ENCODE data around the gene ALDH9A1.
A peak's percentile ranks its signal among the peaks of the same experiment; 100 is the strongest.
"Not testable (repeated sequence)": the region's sequence is repeated elsewhere in the genome, so short reads cannot be mapped to it uniquely, and the experiment has no call there.

The ALDH9A1 gene

GRCh38 chr1:165707984-165708706 is 9.8 kb upstream of the ALDH9A1 start:
- Histone ChIP-seq H3K4me1 (ENCODE audit: insufficient read depth, low read length, poor library complexity, severe bottlenecking) (no peaks in the 10 kb centered on the region), H2AFZ (ENCODE audit: low read length) (no peak overlapping the region), H3K4me2 (ENCODE audit: low read depth, low read length, poor library complexity, severe bottlenecking) (no peak overlapping the region), H3F3A (ENCODE audit: low read depth) (no peaks in the 10 kb centered on the region), H4K20me1 (ENCODE audit: insufficient read depth, low read length, poor library complexity, severe bottlenecking) (no peaks in the 10 kb centered on the region), H3K79me2 (ENCODE audit: insufficient read depth, low read length) (no peaks in the 10 kb centered on the region), H3K27me3 (ENCODE audit: insufficient read depth, low read length, poor library complexity, severe bottlenecking) (no peaks in the 10 kb centered on the region), H3K4me3 (ENCODE audit: low read length, poor library complexity, severe bottlenecking) (no peak overlapping the region), H3K36me3 (ENCODE audit: insufficient read depth, low read length) (no peaks in the 10 kb centered on the region), H3K9ac (ENCODE audit: low read depth, low read length, poor library complexity, severe bottlenecking) (no peak overlapping the region), H3K9me2 (replicated peaks; ENCODE audit: low read depth, low read length) (no peaks in the 10 kb centered on the region), H3K9me3 (ENCODE audit: insufficient read depth, low read depth, low read length) (no peaks in the 10 kb centered on the region)
- TF ChIP-seq CTCF (conservative IDR thresholded peaks at IDR 0.05; ENCODE audit: low read length) (no peak), EZH2phosphoT487 (IDR thresholded peaks at IDR 0.05; ENCODE audit: borderline replicate concordance) (no peak)

GRCh38 chr1:165703648-165704047 is 5.3 kb upstream of the ALDH9A1 start:
- no peak overlapping the region for H3K4me2 ChIP-seq (ENCODE audit: low read depth, low read length, poor library complexity, severe bottlenecking)
- no peaks in the 10 kb centered on the region; the same call in 1 of the 2 replicates for H3K79me2 ChIP-seq (ENCODE audit: insufficient read depth, low read length)
- no peak overlapping the region for H2AFZ ChIP-seq (ENCODE audit: low read length)
- no peaks in the 10 kb centered on the region; the same call in 1 of the 2 replicates for H3F3A ChIP-seq (ENCODE audit: low read depth)
- H3K36me3 ChIP-seq (ENCODE audit: insufficient read depth, low read length), result no peaks in the 10 kb centered on the region
- H3K27me3 ChIP-seq (ENCODE audit: insufficient read depth, low read length, poor library complexity, severe bottlenecking), result no peaks in the 10 kb centered on the region
- H3K4me3 ChIP-seq (ENCODE audit: low read length, poor library complexity, severe bottlenecking), result no peak overlapping the region
- no peak for TF ChIP-seq EZH2phosphoT487 (IDR thresholded peaks at IDR 0.05; ENCODE audit: borderline replicate concordance)
- TF ChIP-seq CTCF (conservative IDR thresholded peaks at IDR 0.05; ENCODE audit: low read length), result no peak
- H3K4me1 ChIP-seq (ENCODE audit: insufficient read depth, low read length, poor library complexity, severe bottlenecking), result peaks cover 10% of the 10 kb centered on the region
- no peak overlapping the region for H3K9ac ChIP-seq (ENCODE audit: low read depth, low read length, poor library complexity, severe bottlenecking)
- no peaks in the 10 kb centered on the region for H4K20me1 ChIP-seq (ENCODE audit: insufficient read depth, low read length, poor library complexity, severe bottlenecking)
- no peaks in the 10 kb centered on the region for H3K9me3 ChIP-seq (ENCODE audit: insufficient read depth, low read depth, low read length)
- H3K9me2 ChIP-seq (replicated peaks; ENCODE audit: low read depth, low read length), result no peaks in the 10 kb centered on the region

- not testable (repeated sequence) for H3K4me3 ChIP-seq (ENCODE audit: low read length, poor library complexity, severe bottlenecking); H3K36me3 ChIP-seq (ENCODE audit: insufficient read depth, low read length); H3K9me3 ChIP-seq (ENCODE audit: insufficient read depth, low read depth, low read length); H3K9me2 ChIP-seq (replicated peaks; ENCODE audit: low read depth, low read length); H4K20me1 ChIP-seq (ENCODE audit: insufficient read depth, low read length, poor library complexity, severe bottlenecking); H3K79me2 ChIP-seq (ENCODE audit: insufficient read depth, low read length); H3K4me2 ChIP-seq (ENCODE audit: low read depth, low read length, poor library complexity, severe bottlenecking); H3K27me3 ChIP-seq (ENCODE audit: insufficient read depth, low read length, poor library complexity, severe bottlenecking); H3K9ac ChIP-seq (ENCODE audit: low read depth, low read length, poor library complexity, severe bottlenecking); H2AFZ ChIP-seq (ENCODE audit: low read length); H3F3A ChIP-seq (ENCODE audit: low read depth)
- peaks cover 18% of the 10 kb centered on the region for H3K4me1 ChIP-seq (ENCODE audit: insufficient read depth, low read length, poor library complexity, severe bottlenecking)
Measured at GRCh38 chr1:165701922-165702321, 3.6 kb upstream of the ALDH9A1 start.

DNA sequence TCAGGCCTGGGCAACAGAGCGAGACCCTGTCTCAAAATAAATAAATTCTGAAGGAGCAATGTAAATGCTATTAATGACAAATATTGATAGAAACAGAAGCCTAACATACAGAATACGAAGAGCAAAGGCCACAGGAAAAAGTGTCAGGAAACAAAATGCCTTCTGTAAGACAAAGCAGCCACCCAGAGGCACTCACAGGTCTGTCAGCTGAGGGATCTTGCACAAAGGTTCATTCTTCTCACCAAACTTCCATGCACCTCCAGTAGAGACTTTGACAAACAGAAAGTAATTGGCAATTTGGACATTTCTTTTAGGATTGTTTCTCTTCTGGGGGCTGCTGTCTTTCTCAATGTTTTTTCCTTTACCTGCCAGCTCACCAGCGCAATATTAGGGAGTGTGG is 1.2 kb upstream of the ALDH9A1 start:
- H3F3A ChIP-seq (ENCODE audit: low read depth), result peaks cover 9% of the 10 kb centered on the region
- H3K9me2 ChIP-seq (replicated peaks; ENCODE audit: low read depth, low read length), result no peaks in the 10 kb centered on the region
- H2AFZ ChIP-seq (ENCODE audit: low read length), result no peak overlapping the region
- H3K27me3 ChIP-seq (ENCODE audit: insufficient read depth, low read length, poor library complexity, severe bottlenecking), result no peaks in the 10 kb centered on the region
- peaks cover 35% of the 10 kb centered on the region for H3K4me1 ChIP-seq (ENCODE audit: insufficient read depth, low read length, poor library complexity, severe bottlenecking)
- H3K36me3 ChIP-seq (ENCODE audit: insufficient read depth, low read length), result no peaks in the 10 kb centered on the region
- H4K20me1 ChIP-seq (ENCODE audit: insufficient read depth, low read length, poor library complexity, severe bottlenecking), result peaks cover 19% of the 10 kb centered on the region
- TF ChIP-seq EZH2phosphoT487 (IDR thresholded peaks at IDR 0.05; ENCODE audit: borderline replicate concordance) (no peak), CTCF (conservative IDR thresholded peaks at IDR 0.05; ENCODE audit: low read length) (no peak)
- H3K4me2 ChIP-seq (ENCODE audit: low read depth, low read length, poor library complexity, severe bottlenecking), result peak overlapping the region; percentile 93
- H3K4me3 ChIP-seq (ENCODE audit: low read length, poor library complexity, severe bottlenecking), result peak overlapping the region; percentile 92
- H3K9me3 ChIP-seq (ENCODE audit: insufficient read depth, low read depth, low read length), result no peaks in the 10 kb centered on the region
- peaks cover 30% of the 10 kb centered on the region for H3K79me2 ChIP-seq (ENCODE audit: insufficient read depth, low read length)
- peak overlapping the region; percentile 81 for H3K9ac ChIP-seq (ENCODE audit: low read depth, low read length, poor library complexity, severe bottlenecking)

Data from Loucy (cell line).